ENCODE results near the gene TCP11L2. TPM values are rescaled to one million over a fixed set of nuclear protein-coding genes. Genes with fewer than 3 reads are reported as not detected.

The TCP11L2 gene
- total RNA-seq (2014; rRNA removed; shearing (Covaris generic)), result 12.7 and 12.9 TPM in 2 replicates

DNA sequence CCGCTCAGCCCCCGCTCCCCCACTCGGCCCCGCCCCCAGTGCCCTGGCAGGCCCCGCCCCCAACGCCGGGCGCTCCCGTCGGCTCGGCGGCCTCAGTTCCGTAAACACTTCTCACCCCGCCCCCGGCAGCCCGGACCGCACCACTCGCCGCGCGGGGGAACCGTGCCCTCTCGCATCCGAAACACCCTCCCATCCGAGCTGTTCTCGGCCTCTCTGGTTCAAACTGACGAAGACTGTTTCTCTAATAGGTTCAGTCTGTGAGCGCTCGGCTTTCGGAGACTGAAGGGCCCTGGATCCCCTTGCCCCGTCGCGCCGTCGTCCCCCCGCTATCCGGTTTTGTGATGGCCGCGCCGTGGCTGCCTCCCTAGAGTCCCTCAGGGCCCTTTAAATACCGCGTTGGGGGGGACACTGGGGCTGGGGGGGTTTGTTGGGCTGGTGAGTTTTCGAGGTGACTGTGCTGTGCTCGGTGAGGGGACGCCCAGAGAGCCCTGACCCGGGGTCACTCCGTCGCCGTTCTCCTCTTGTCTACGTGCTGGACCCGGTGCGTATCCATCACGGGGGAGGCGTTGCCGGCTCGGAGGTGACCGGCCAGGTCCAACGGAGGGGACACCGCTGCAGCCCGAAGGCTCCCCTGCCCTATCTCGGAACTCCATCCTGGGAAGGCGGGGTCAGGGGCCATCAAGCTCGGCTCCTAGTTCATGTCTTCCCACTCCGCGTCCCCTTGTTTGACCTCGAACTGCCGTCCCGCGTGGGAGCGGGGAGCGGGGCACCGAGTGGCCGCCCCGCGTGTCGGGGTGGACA is at the start of gene TCP11L2:
TSS of gene TCP11L2 (plus strand) at position 333 of the 801 bp plus-strand sequence. CDS start 8,343 bp downstream, outside the sequence.
- peak; percentile 85 for DNase-seq (ENCODE audit: low spot score)
- in situ Hi-C loops (cut with HindIII; ENCODE audit: low sequenced_read_pairs), result no loop called here

DNA sequence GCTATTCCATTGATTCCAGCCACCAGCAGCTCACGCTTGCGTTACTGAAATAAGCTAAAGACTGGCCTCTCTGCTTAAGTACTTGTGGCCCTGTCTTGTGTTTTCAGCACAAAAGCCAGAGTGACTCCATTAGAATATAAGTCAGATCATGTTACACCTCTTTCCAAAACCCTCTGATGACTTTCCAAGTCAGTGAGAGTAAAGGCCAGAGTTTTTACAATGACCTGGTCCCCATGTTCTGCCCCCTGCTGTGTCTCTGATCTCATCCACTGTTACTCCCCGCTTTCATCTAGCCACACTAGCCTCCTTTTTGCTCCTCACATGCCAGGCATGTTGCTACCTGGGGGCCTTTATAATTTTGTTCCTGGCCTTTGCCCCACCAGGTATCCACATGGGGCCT is 47.8 kb upstream of the TCP11L2 start:
- in situ Hi-C loops (cut with HindIII; ENCODE audit: low sequenced_read_pairs), result no loop called here
- no peak for DNase-seq (ENCODE audit: low spot score)

DNA sequence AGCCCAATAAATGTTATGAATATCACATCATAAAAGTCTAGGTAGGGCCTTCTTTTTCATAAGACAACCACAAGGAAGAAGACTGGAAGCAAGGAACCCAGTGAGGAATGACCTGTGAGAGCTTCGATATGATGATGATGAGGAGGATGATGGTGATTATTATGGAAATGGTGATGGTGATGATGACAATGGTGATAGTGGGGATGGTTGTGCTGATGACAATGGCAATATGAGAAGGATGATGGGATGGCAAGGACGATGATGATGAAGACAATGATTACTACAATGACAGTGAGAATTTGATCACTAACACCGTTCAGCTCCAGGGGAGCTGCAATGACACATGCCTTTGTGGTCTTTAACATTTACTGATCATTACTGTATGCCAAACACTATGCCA is 47.0 kb upstream of the TCP11L2 start:
- DNase-seq (ENCODE audit: low spot score), result no peak
- in situ Hi-C loops (cut with HindIII; ENCODE audit: low sequenced_read_pairs), result no loop called here

DNA sequence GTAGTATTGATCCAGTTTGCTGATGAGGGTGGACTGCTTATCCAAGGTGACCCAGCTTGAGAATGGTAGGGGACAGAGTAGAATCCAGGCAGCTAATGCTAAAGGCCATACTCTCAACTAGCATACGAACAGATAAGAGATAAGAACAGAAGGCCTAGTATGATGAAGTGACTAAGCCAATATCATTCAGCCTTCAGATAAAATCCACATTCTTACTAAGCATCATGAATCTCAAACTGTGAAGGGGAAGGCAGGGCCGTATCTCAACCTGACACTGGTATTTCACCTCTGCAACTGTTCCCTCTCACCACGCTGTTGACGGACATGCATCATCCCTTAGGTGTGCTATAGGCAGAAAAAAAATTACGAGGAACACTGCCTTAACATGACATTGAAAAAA is 46.6 kb upstream of the TCP11L2 start:
- in situ Hi-C loops (cut with HindIII; ENCODE audit: low sequenced_read_pairs), result no loop called here
- DNase-seq (ENCODE audit: low spot score), result no peak

DNA sequence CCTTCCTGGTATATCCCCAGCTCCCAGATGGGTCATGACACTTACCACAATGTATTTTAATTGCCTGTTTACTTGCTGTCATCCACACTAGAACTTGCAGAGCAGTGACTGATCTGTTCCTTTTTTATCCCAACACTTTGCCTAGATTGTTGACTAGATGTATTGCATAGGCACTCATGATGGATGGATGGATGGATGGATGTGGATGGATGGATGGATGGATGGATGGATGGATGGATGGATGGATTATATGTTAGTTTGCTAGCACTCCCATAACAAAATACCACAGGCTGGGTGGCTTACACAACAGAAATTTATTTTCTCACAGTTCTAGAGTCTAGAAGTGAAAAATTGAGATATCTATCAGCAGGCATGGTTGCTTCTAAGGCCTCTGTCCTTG is 46.0 kb upstream of the TCP11L2 start:
- in situ Hi-C loops (cut with HindIII; ENCODE audit: low sequenced_read_pairs), result no loop called here
- DNase-seq (ENCODE audit: low spot score), result no peak

DNA sequence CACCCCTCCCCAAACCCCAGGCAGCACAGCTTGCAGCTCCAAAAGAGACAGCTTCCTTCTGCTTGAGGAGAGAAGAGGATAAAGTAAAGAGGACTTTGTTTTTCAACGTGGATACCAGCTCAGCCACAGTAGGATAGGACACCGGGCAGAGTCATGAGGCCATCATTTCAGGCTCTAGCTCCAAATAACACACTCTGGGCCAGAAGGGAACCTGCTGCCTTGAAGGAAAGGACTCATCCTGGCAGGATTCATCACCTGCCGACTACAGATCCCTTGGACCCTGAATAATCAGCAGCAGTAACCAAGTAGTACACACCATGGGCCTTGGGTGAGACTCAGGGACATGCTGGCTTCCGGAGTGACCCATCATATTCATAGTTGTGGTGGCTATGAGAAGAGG is 44.3 kb upstream of the TCP11L2 start:
- in situ Hi-C loops (cut with HindIII; ENCODE audit: low sequenced_read_pairs), result no loop called here
- no peak for DNase-seq (ENCODE audit: low spot score)

DNA sequence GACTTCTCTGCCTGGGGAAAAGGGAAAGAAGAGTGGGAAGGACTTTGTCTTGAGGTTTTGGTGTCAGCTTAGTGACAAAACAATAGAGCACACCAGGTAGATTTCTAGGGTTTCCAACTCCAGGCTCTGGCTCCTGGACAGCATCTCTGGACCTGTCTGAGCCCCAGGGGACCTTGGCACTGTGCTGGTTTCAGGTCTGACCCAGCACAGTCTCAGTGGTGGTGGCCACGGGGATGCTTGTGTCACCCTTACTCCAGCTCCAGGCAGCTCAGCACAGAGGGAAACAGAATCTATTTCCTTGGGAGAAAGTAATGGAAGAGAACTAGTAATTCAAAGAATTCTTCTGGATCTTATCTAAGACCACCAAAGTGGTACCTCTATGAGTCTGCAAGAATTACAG is 43.6 kb upstream of the TCP11L2 start:
- in situ Hi-C loops (cut with HindIII; ENCODE audit: low sequenced_read_pairs), result no loop called here
- no peak for DNase-seq (ENCODE audit: low spot score)

DNA sequence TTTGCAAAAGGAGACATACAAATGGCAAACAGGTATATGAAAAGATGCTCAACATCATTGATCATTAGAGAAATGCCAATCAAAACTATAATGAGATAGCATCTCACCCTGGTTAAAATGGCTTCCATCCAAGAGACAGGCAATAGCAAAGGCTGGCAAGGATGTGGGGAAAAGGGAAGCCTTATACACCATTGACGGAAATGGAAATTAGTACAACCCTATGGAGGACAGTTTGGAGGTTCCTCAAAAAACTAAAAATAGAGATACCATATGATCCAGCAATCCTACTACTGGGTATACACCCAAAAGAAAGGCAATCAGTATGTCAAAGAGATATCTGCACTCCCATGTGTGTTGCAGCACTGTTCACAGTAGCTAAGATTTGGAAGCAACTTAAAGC is 37.4 kb upstream of the TCP11L2 start:
- no peak for DNase-seq (ENCODE audit: low spot score)
- in situ Hi-C loops (cut with HindIII; ENCODE audit: low sequenced_read_pairs), result no loop called here

DNA sequence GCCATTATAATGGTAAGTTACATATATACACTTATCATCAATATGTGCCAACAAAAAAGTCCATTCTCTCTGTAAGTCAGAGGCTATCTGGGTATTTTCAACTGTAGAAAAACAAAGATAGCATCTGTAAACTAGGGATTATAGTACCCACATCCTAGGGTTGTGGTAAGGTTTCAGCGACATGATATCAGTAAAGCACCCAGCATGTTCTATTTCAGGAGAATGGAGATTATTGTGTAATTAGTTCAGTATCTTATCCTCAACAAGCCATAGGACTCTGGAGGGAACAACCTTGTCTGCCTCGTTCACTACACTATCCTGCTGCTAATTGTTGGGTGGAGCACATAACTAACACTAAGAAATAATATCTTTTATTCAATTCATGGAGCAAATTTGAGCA is 35.0 kb upstream of the TCP11L2 start:
- in situ Hi-C loops (cut with HindIII; ENCODE audit: low sequenced_read_pairs), result no loop called here
- DNase-seq (ENCODE audit: low spot score), result no peak

DNA sequence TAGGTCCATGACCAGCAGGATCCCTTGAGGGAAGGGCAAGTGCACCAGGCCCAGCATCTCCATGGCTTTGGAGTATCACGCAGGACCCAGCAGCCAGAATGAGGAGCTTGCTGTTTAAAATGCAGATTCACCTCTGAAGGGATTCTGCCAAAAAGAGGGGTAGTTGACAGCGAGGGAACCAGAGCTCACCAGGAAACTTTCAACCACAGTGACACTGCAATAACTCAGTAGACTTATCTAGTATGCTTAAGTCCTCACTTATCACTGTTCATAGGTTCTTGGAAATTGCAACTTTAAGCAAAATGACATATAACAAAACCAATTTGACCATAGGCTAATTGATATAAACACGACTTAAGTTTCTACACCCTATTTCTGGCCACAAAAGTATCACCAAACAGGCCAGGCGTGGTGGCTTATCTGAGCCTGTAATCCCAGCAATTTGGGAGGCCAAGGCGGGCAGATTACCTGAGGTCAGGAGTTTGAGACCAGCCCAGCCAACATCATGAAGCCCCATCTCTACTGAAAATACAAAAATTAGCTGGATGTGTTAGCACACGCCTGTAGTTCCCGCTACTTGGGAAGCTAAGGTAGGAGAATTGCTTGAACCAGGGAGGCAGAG is 33.3 kb upstream of the TCP11L2 start:
- DNase-seq (ENCODE audit: low spot score), result no peak
- in situ Hi-C loops (cut with HindIII; ENCODE audit: low sequenced_read_pairs), result no loop called here

DNA sequence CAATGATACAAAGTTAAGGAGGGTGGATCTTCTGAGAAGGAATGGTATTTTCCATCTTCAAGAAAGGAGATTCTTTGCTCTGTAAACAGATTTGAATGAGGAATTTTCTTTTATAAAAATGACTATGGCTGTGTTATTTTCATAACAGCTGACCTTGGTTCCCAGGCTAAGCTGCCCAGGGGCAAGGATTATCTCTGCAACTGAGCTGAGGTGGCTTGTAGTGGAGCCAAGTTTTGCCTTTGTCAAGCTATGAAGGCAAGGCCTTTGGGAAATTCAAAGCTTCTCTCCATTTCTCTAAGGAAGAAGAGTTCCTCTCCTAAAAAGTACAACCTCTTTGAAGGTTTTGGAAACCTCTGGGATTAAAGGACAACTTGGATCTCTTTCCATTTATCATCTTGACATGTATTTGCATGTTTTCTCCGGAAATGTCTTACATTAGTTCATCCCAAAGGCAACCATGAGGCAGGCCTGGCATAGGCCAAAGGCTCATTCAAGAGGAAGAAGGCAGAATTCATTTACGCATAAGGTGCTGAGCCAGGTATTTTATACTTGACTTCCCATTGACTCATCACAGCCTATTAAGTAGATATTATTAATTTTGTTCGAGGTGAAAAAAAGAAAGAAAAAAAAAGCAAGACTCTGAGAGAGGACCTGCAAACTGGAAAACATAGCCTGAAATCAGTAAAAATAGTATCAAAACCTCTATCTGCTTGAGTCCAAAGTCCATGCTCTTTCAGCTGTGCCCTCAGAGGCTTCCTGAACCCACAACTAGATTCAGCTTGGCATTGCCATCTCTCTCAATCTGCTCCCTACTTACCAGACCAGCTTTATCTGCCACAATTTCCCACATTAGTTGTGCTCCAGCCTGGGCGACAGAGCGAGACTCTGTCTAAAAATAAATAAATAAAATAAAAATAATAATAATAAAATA is 30.7 kb upstream of the TCP11L2 start:
- no peak for DNase-seq (ENCODE audit: low spot score)
- in situ Hi-C loops (cut with HindIII; ENCODE audit: low sequenced_read_pairs), result no loop called here

DNA sequence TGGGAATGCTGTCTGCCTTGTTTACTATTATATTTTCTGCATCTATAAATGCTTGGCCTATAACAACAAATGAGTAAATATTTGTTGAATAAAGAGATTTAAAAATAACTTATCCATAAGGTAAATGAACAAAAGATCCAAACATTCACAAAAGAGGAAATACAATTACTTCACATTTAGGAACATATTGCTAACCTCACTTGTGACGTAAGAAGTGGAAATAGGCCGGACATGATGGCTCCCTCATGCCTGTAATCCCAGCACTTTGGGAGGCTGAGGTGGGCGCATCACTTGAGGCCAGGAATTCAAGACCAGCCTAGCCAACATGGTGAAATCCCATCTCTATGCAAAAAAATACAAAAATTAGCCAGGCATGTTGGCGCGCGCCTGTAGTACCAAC is 29.0 kb upstream of the TCP11L2 start:
- DNase-seq (ENCODE audit: low spot score), result no peak
- in situ Hi-C loops (cut with HindIII; ENCODE audit: low sequenced_read_pairs), result no loop called here

DNA sequence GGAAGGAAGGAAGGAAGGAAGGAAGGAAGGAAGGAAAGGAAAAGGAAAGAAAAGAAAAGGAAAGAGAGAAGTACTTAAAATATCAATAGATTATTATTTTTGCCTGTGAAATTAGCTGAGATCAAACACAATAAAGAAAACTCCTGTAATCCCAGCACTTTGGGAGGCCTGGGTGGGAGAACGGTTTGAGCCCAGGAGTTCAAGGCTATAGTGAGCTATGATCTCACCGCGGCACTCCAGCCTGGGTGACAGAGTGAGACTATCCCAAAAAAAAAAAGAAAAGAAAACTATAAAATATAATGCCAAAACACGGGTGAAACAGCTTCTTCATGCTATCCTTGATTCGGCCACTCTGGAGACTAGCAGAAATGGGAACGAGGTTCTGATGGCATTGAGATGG is 28.5 kb upstream of the TCP11L2 start:
- DNase-seq (ENCODE audit: low spot score), result no peak
- in situ Hi-C loops (cut with HindIII; ENCODE audit: low sequenced_read_pairs), result no loop called here

DNA sequence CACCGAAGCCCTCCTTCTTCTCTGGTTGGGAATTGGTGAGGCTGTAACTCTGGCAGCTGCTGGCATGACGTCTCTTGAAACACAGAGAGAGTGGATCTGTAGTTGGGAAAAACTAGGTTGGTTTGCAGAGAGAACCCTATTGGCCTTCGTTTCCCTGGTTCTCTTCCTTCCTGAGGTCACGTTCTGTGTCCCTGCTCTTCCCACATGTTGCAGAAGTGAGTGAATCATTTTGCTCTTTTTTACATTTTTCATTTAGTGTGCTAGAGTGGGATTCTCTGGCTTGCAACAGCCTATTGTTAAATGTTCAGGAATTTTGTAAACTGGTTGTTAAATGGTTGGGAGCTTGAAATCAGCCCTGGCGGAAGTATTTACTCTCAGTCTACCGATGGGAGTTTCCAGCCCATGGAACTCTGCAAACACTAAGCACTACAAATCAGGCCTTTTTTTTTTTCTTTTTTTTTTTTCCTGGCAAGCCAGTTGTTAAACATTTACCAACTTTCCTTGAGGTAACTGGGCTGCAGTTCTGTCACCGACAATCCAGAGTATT is 27.9 kb upstream of the TCP11L2 start:
- DNase-seq (ENCODE audit: low spot score), result no peak
- in situ Hi-C loops (cut with HindIII; ENCODE audit: low sequenced_read_pairs), result no loop called here

DNA sequence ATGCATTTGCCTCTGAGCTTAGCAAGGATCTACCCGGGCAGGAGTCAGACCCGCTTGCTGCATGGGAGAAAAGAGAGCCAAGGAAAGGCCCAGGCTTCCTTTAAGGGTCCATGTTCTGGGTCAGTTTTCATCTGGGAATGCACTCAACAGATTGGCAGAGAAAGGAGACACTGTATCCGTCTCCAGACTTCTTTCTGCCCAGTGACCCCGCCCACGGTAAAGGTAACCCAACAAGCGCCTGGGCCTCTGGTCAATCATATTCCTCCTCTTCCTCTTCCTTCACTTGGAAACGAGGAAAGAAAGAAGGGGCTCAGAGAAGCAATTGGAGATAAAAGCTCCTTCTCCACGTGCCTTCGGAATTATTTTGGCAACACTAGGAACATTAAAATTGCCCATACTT is 27.1 kb upstream of the TCP11L2 start:
- DNase-seq (ENCODE audit: low spot score), result no peak
- in situ Hi-C loops (cut with HindIII; ENCODE audit: low sequenced_read_pairs), result no loop called here

DNA sequence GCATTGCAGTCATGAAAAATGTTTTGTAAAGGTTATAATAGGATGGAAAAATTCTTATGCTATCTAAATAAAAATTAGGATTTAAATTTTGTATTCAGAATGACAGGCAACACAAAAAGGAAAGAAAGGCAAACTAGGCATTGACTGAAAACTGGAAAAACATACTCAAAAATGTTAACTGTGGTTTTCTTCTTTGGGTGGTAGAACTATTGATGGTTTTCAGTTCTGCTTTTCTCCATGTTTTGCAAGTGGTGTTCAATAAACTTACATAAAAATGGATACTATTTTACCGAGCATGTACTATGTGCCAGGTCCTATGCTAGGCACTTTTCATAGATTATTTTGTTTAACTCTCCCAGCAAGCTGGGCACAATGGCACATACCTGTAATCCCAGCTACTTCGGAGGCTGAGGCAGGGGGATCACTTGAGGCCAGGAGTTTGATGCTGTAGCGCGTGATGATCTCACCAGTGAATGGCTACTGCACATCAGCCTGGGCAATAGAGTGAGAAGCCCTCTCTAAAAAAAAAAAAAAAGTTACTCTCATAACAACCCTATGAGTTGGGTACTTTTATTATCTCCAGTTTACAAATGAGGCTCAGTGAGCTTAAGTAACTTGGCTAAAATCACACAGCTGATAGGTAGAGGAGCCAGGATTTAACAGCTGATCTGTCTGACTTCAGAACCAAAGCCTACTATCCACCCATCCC is 26.3 kb upstream of the TCP11L2 start:
- in situ Hi-C loops (cut with HindIII; ENCODE audit: low sequenced_read_pairs), result no loop called here
- no peak for DNase-seq (ENCODE audit: low spot score)

DNA sequence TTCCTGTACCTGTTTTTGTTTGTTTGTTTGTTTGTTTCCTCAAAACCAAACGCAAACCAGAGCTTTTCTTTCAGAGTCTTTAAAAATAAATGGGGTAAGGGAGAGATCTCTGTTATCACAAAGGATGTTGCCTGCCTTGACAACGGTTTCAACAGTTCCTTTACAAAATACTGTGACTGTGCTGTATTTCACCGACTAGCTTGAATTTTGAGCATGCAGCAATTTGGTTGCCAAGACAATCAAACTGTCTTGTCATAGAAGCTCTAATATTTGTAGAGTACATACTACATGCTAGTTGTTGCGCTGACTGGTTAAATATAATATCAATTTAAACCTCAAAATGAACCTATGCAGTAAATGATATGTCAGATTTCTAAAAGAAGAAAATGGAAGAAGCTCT is 22.4 kb upstream of the TCP11L2 start:
- no peak for DNase-seq (ENCODE audit: low spot score)
- in situ Hi-C loops (cut with HindIII; ENCODE audit: low sequenced_read_pairs), result no loop called here

DNA sequence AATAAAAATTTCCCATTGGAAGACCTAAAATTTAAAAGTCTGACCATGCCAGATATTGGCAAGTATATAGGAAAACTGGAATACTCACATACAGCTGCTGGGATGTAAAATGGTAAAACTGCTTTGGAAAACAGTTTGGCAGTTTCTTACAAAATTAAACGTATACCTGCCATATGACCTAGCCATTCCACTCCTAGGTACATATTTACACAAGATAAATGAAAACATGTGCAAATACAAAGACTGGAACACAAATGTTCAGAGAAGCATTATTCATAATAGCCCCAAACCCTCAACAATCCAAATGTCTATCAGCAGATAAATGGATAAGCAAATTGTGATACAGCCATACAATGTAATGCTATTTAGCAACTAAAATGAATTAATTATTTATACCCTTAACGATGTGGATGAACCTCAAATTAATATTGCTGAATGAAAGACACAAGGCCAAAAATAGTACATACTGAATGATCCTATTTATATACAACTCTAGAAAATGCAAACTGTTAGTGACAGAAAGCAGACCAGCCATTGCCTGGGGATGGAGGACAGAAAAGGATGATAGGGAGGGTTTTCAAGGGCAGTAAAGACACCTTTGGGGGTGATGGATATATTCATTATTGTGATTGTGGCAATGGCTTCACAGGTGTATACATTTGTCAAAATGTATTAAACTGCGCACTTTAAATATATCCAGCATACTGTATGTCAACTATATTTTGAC is 21.3 kb upstream of the TCP11L2 start:
- DNase-seq (ENCODE audit: low spot score), result no peak
- in situ Hi-C loops (cut with HindIII; ENCODE audit: low sequenced_read_pairs), result no loop called here
